Measurements from ENCODE around the gene MBD3.

GRCh38 chr19:1527650-1528309 lies 64.9 kb downstream of the MBD3 start:
- TF ChIP-seq, protein P1, sequence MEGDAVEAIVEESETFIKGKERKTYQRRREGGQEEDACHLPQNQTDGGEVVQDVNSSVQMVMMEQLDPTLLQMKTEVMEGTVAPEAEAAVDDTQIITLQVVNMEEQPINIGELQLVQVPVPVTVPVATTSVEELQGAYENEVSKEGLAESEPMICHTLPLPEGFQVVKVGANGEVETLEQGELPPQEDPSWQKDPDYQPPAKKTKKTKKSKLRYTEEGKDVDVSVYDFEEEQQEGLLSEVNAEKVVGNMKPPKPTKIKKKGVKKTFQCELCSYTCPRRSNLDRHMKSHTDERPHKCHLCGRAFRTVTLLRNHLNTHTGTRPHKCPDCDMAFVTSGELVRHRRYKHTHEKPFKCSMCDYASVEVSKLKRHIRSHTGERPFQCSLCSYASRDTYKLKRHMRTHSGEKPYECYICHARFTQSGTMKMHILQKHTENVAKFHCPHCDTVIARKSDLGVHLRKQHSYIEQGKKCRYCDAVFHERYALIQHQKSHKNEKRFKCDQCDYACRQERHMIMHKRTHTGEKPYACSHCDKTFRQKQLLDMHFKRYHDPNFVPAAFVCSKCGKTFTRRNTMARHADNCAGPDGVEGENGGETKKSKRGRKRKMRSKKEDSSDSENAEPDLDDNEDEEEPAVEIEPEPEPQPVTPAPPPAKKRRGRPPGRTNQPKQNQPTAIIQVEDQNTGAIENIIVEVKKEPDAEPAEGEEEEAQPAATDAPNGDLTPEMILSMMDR (IDR thresholded peaks at IDR 0.05), result no peak
- TF ChIP-seq POLR2AphosphoS5 (IDR thresholded peaks at IDR 0.05), result no peak
